Left renal pelvis (tissue), 4 donors: ENCODE measurements around the gene PARP1. TPM values are rescaled to one million over a fixed set of nuclear protein-coding genes. Genes with fewer than 3 reads are reported as not detected.
"Not testable (repeated sequence)": the region's sequence is repeated elsewhere in the genome, so short reads cannot be mapped to it uniquely, and the experiment has no call there.

Experiments
- DNase-seq, 4 donors: peaks; one replicate each; pipeline ENCODE4 v3.0.0-alpha.2; 2013; ENCODE audit warnings: low read depth in 4 of 4, low spot score in 3 of 4
- polyA plus RNA-seq, 4 donors: library from polyadenylated mRNA; unstranded; fragments of 120-200 nt; gene quantifications; one replicate each; pipeline ENCODE4 v1.2.1, GENCODE V29; 2013; ENCODE audit not compliant: insufficient read length in 4 of 4

Gene PARP1
- polyA plus RNA-seq, 4 donors = 80.1 to 129 (median 127) TPM

GRCh38 chr1:226357416-226357815 lies 50.5 kb downstream of the PARP1 start:
- no peak for DNase-seq

GRCh38 chr1:226355669-226356551 lies 52.0 kb downstream of the PARP1 start:
- DNase-seq = no peak

- DNase-seq = no peak
Observed at GRCh38 chr1:226355016-226355415, 52.9 kb downstream of the PARP1 start.

- no peak for DNase-seq
Observed at GRCh38 chr1:226353698-226354525, 54.0 kb downstream of the PARP1 start.

- no peak for DNase-seq
Observed at GRCh38 chr1:226351709-226352108, 56.2 kb downstream of the PARP1 start.

GRCh38 chr1:226350519-226350865 lies 57.4 kb downstream of the PARP1 start:
- no peak for DNase-seq

- DNase-seq = no peak
Observed at GRCh38 chr1:226349801-226350518, 57.9 kb downstream of the PARP1 start.

GRCh38 chr1:226349081-226349480 lies 58.8 kb downstream of the PARP1 start:
- DNase-seq = no peak

- no peak for DNase-seq
Observed at GRCh38 chr1:226344441-226345259, 63.2 kb downstream of the PARP1 start.

- no peak for DNase-seq
Observed at GRCh38 chr1:226342656-226343055, 65.2 kb downstream of the PARP1 start.

- not testable (repeated sequence) for DNase-seq
Observed at GRCh38 chr1:226340111-226340510, 67.8 kb downstream of the PARP1 start.

GRCh38 chr1:226337276-226337875 lies 70.5 kb downstream of the PARP1 start:
- no peak for DNase-seq

- DNase-seq = no peak
Observed at GRCh38 chr1:226335661-226336060, 72.2 kb downstream of the PARP1 start.

GRCh38 chr1:226332947-226333346 lies 74.9 kb downstream of the PARP1 start:
- no peak for DNase-seq

GRCh38 chr1:226329237-226329636 lies 78.7 kb downstream of the PARP1 start:
- DNase-seq = no peak

GRCh38 chr1:226327761-226328162 lies 80.1 kb downstream of the PARP1 start:
- no peak for DNase-seq

GRCh38 chr1:226325178-226325577 lies 82.7 kb downstream of the PARP1 start:
- no peak for DNase-seq

- no peak for DNase-seq
Observed at GRCh38 chr1:226324479-226324878, 83.4 kb downstream of the PARP1 start.

- DNase-seq = no peak
Observed at GRCh38 chr1:226322986-226323385, 84.9 kb downstream of the PARP1 start.

GRCh38 chr1:226320930-226321329 lies 87.0 kb downstream of the PARP1 start:
- DNase-seq = no peak
